Measurements from ENCODE around the gene DGCR2.
"Not testable (repeated sequence)": the region's sequence is repeated elsewhere in the genome, so short reads cannot be mapped to it uniquely, and the experiment has no call there.

DNA sequence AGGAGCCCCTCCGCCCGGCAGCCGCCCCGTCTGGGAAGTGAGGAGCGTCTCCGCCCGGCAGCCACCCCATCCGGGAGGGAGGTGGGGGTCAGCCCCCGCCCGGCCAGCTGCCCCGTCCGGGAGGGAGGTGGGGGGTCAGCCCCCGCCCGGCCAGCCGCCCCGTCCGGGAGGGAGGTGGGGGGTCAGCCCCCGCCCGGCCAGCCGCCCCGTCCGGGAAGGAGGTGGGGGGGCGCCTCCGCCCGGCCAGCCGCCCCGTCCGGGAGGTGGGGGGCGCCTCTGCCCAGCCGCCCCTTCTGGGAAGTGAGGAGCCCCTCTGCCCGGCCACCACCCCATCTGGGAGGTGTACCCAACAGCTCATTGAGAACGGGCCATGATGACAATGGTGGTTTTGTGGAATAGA is 37.6 kb downstream of the DGCR2 start:
- not testable (repeated sequence) for TF ChIP-seq CTCF (conservative IDR thresholded peaks at IDR 0.05; ENCODE audit: low read depth, low read length); MXI1 (IDR thresholded peaks at IDR 0.05; ENCODE audit: borderline replicate concordance, low read depth, low read length); USF2 (IDR thresholded peaks at IDR 0.05; ENCODE audit: low read depth, low read length); CEBPB (IDR thresholded peaks at IDR 0.05; ENCODE audit: low read depth, low read length); POLR2A (IDR thresholded peaks at IDR 0.05; ENCODE audit: low read depth, low read length); FOS (IDR thresholded peaks at IDR 0.05; ENCODE audit: low read depth, low read length); RFX5 (IDR thresholded peaks at IDR 0.05; ENCODE audit: low read depth, low read length)

Measured in IMR-90 (cell line).